Measurements from ENCODE around the gene TGFBRAP1.

TGFBRAP1 gene

DNA sequence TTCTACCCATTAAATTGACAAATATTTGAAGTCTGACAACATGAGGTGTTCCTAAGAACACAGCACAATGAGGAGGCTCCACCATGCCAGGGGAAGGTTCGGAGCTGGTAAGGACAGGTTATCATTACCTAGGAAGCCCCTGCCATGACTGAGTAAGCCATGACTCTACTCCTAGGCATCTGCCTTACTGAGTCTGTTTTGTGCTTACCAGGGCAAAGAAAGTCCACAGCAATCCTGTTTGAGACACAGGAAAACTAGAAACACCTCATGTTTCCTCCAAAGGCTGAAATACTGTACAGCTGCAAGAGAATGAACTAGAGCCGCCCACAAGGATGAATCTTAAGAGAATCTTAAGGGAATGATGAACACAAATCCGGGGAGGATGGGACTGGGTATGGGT is 11.6 kb downstream of the TGFBRAP1 start:
- TF ChIP-seq, protein P1, sequence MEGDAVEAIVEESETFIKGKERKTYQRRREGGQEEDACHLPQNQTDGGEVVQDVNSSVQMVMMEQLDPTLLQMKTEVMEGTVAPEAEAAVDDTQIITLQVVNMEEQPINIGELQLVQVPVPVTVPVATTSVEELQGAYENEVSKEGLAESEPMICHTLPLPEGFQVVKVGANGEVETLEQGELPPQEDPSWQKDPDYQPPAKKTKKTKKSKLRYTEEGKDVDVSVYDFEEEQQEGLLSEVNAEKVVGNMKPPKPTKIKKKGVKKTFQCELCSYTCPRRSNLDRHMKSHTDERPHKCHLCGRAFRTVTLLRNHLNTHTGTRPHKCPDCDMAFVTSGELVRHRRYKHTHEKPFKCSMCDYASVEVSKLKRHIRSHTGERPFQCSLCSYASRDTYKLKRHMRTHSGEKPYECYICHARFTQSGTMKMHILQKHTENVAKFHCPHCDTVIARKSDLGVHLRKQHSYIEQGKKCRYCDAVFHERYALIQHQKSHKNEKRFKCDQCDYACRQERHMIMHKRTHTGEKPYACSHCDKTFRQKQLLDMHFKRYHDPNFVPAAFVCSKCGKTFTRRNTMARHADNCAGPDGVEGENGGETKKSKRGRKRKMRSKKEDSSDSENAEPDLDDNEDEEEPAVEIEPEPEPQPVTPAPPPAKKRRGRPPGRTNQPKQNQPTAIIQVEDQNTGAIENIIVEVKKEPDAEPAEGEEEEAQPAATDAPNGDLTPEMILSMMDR (IDR thresholded peaks at IDR 0.05; ENCODE audit: insufficient read depth, low read depth, low read length, missing control alignments): no peak
- peak; percentile 84 for DNase-seq (ENCODE audit: low read depth)
- no peak overlapping the region for H3K4me3 ChIP-seq (ENCODE audit: low read length)

DNA sequence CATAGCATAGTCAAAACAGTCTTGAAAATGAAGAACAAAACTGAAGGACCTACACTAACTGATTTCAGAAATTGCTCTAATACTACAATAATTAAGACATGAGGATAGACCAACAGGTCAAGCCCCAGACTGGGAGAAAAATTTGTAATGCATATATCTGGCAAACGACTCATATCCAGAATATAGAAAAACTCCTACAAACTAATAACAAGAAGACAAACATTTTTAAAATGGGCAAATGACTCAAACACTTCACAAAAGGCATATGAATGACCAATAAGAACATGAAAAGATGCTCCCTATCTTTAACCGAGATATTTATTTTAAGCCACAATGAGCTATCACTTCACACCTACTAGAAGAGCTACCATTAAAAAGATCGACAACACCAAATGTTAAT is 14.2 kb downstream of the TGFBRAP1 start:
- no peak for DNase-seq (ENCODE audit: low read depth)
- TF ChIP-seq, protein P1 (IDR thresholded peaks at IDR 0.05; ENCODE audit: insufficient read depth, low read depth, low read length, missing control alignments): no peak
- no peak overlapping the region for H3K4me3 ChIP-seq (ENCODE audit: low read length)

DNA sequence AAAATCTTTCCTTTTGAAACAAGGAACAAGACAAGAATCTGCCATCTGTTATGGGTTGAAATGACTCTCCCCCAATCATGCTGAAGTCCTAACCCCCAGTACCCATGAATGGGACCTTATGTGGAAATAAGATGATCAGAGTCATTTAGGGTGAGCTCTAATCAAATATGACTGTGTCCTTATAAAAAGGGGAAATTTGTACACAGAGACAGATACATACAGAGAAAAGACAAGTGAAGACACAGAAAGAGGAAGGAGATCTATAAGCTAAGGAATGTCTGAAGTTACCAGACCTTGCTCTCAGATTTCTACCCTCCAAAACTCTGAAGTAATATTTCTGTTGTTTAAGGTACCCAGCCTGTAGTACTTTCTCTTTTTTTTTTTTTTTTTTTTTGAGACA is 15.7 kb downstream of the TGFBRAP1 start:
- TF ChIP-seq, protein P1 (IDR thresholded peaks at IDR 0.05; ENCODE audit: insufficient read depth, low read depth, low read length, missing control alignments): no peak
- no peak for DNase-seq (ENCODE audit: low read depth)
- no peak overlapping the region for H3K4me3 ChIP-seq (ENCODE audit: low read length)

DNA sequence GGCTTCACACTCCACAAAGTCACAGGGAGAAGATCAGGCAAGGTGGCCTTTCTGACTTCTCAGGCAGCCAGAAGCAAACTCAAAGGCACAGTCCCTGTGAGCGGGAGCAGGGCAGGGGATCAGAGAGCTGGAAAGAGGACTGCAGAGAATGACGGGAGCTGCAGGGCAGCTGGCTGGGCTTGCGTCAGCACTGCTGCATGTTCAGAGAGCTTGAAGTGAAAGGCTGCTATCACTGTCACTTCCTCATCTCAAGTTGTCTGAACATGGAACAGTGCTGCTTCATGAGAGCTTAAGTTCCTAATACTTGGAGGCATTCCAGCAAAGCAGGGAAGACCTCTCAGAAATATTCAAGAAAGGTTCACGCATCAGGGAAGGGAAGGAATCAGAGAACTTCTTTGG is 20.4 kb downstream of the TGFBRAP1 start:
- H3K4me3 ChIP-seq (ENCODE audit: low read length): no peak overlapping the region
- TF ChIP-seq, protein P1 (IDR thresholded peaks at IDR 0.05; ENCODE audit: insufficient read depth, low read depth, low read length, missing control alignments): no peak
- no peak for DNase-seq (ENCODE audit: low read depth)

DNA sequence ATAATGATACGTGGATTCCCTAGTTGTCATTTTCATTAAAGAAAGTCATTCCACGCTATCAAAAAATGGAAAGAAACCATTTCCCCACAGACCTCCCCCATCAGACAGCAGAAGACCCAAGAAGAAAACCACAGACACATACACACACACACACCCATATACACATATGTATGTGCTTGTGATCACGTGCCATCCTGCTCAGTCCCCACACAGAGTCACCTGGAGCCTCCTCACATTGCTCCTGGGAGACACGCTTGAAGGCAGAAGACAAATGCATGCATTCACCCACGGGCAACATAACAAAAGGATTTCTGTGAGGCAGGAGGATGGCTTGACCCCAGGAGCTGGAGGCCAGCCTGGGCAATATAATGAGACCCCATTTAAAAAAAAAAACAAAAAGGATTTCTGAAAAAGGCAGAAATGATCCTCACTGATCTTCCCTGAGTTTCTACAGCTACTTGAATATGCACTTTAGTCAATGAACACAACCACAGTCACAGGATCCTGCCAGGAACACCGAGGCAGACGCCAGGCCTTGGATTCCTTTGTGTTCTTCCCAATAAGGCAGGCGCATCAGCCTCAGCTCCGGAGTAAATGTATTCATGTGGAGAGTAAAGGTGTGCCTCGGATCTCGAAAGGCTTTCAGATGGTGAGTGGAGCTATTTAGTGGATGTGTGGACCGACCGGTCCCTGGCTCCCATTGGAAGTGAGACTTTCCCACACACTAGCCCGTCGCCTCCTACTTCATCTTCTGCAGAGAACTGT is 21.0 kb downstream of the TGFBRAP1 start:
- TF ChIP-seq, protein P1 (IDR thresholded peaks at IDR 0.05; ENCODE audit: insufficient read depth, low read depth, low read length, missing control alignments): no peak
- H3K4me3 ChIP-seq (ENCODE audit: low read length): no peak overlapping the region
- no peak for DNase-seq (ENCODE audit: low read depth)

DNA sequence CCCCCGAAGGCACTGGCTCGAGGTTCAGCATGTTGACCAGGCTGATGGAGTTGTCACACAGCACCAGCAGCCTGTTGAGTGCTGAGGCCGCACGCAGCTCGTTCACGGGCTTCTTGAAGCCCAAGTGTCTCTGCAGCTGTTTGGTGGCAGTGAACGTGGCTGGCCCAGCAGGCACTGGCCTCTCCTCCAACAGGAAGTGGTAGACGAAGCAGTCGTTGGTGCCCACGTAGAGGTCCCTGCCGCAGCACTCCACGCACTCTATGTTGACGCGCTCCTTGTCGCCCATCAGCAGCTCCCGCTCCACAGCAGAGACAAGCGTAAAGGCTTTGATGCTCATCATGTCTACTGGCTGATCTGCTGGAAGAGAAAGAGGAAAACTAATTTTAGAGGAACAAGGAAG is 21.6 kb downstream of the TGFBRAP1 start:
- DNase-seq (ENCODE audit: low read depth): no peak
- no peak overlapping the region for H3K4me3 ChIP-seq (ENCODE audit: low read length)
- TF ChIP-seq, protein P1 (IDR thresholded peaks at IDR 0.05; ENCODE audit: insufficient read depth, low read depth, low read length, missing control alignments): no peak

DNA sequence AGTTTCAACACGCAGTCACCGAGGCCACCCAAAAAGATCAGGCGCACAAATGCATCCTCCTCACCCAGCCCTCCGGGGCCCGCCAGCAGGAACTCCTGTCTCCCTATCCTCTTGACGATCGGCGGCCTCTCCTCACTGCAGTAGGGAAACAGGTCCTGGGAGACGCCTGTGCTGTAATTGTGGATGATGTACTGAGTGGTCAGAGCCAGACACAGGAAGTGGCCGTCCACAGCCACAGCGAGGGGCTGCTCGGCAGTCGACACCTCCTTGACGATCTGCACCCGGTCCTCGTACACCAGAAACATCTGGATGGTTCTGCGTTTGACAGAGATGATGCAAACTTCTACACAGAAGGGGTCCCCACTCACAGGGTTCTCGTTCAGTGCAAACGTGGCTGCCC is 22.0 kb downstream of the TGFBRAP1 start:
- no peak for DNase-seq (ENCODE audit: low read depth)

More for the DNA sequence above, 22.0 kb downstream of the TGFBRAP1 start:
- no peak overlapping the region for H3K4me3 ChIP-seq (ENCODE audit: low read length)
- TF ChIP-seq, protein P1 (IDR thresholded peaks at IDR 0.05; ENCODE audit: insufficient read depth, low read depth, low read length, missing control alignments): no peak

Measured in epithelial cell of esophagus (primary cell).